SH-SY5Y (cell line): Measurements from ENCODE around the gene CNP.

Source experiments
- GATA2 ChIP-seq: IDR thresholded peaks from 2 replicates; pipeline ENCODE4 v1.6.1; 2011; ENCODE audit warnings: mild to moderate bottlenecking, low read depth, low read length
- GATA3 ChIP-seq: IDR thresholded peaks from 2 replicates; pipeline ENCODE4 v1.6.1; 2011; ENCODE audit warnings: low read depth, mild to moderate bottlenecking, low read length, moderate library complexity

- TF ChIP-seq GATA3 (no peak), GATA2 (no peak)
Measured at GRCh38 chr17:41968676-41969075, 2.1 kb downstream of the CNP start.
